ENCODE data around the gene FREM1. TPM values are rescaled to one million over a fixed set of nuclear protein-coding genes. Genes with fewer than 3 reads are reported as not detected.

FREM1 gene
- total and polyA plus RNA-seq, 10 of the 15 experiments (the other 5 are each of a cell fraction or from before 2014, with no cell fraction given) = 0.01 to 0.16 (median 0.08) TPM; not detected in 7

GRCh38 chr9:14842269-14842668 is 68.0 kb downstream of the FREM1 start:
- Histone ChIP-seq H3K4me1 (ENCODE audit: control insufficient read depth, insufficient read depth, low read length) (no peaks in the 10 kb centered on the region), H3K9me3 (replicated peaks; ENCODE audit: control insufficient read depth, insufficient read depth, low read length) (no peaks in the 10 kb centered on the region), H3K79me2 (ENCODE audit: control insufficient read depth, insufficient read depth, low read length) (no peaks in the 10 kb centered on the region), H3K27me3 (replicated peaks in 1 of 2; ENCODE audit: control insufficient read depth in 2 of 2, insufficient read depth in 2 of 2, low read length in 1 of 2) (no peaks in the 10 kb centered on the region), H3K27ac (ENCODE audit: control insufficient read depth, insufficient read depth) (no peak overlapping the region), H2AFZ (ENCODE audit: control insufficient read depth, low read depth, low read length) (no peak overlapping the region), H3K36me3 (ENCODE audit: control insufficient read depth in 2 of 2, insufficient read depth in 2 of 2, low read length in 1 of 2) (no peaks in the 10 kb centered on the region), H3K9ac (ENCODE audit: control insufficient read depth, insufficient read depth, low read length) (no peak overlapping the region), H4K20me1 (ENCODE audit: control insufficient read depth, insufficient read depth) (no peaks in the 10 kb centered on the region; the same call in 1 of the 2 replicates), H3K4me2 (ENCODE audit: control insufficient read depth, insufficient read depth) (no peak overlapping the region), H3K4me3 (no peak overlapping the region)
- ATAC-seq (no peak), DNase-seq (ENCODE audit: low read depth, low spot score) (no peak), FAIRE-seq (no peak)
- BruUV-seq (replicated peaks) = no TSS peak
- ChIA-PET POLR2A (no interaction called here), SMC1A (ENCODE audit: uncharacterized antibody, unreplicated experiment) (no interaction called here), RAD21 (ENCODE audit: unreplicated experiment) (no interaction called here), CTCF (no interaction called here)
- in situ Hi-C loops (cut with MboI) = no loop called here
- 33% methylated on average over 5 of the region's 10 CpGs for WGBS (ENCODE audit: insufficient coverage, insufficient replicate concordance, low lambda C conversion rate, missing lambda C conversion rate)
- intact Hi-C loops (cut with micrococcal nuclease; ENCODE audit: unreplicated experiment) = loop anchor here (10.0 kb wide), 1 partner anchor 293 kb away; no protein-coding TSS in a partner anchor
- TF ChIP-seq SUZ12 (IDR thresholded peaks at IDR 0.05; ENCODE audit: unreplicated experiment) (no peak), CREB1 (IDR thresholded peaks at IDR 0.05; ENCODE audit: low read depth) (no peak), CHD4 (IDR thresholded peaks at IDR 0.05) (no peak), KDM1A (IDR thresholded peaks at IDR 0.05; ENCODE audit: borderline replicate concordance) (no peak), RBBP5 (conservative IDR thresholded peaks at IDR 0.05) (no peak), PAX8 (IDR thresholded peaks at IDR 0.05) (no peak), RELB (IDR thresholded peaks at IDR 0.05; ENCODE audit: low read depth) (no peak), NKRF (conservative IDR thresholded peaks at IDR 0.05) (no peak), ZBTB4 (CRISPR knock-in tag; IDR thresholded peaks at IDR 0.05) (no peak), TCF7 (IDR thresholded peaks at IDR 0.05; ENCODE audit: borderline replicate concordance) (no peak), CEBPB (IDR thresholded peaks at IDR 0.05; ENCODE audit: borderline replicate concordance in 1 of 2, low read depth in 2 of 2, low read length in 2 of 2) (no peak), SREBF1 (IDR thresholded peaks at IDR 0.05; ENCODE audit: low read length) (no peak), CUX1 (IDR thresholded peaks at IDR 0.05; ENCODE audit: insufficient replicate concordance, low read depth, low read length) (no peak), LARP7 (IDR thresholded peaks at IDR 0.05) (no peak)
